ENCODE measurements around the gene NFATC2. TPM values are rescaled to one million over a fixed set of nuclear protein-coding genes. Genes with fewer than 3 reads are reported as not detected.
A peak's percentile ranks its signal among the peaks of the same experiment; 100 is the strongest.
"Not testable (repeated sequence)": the region's sequence is repeated elsewhere in the genome, so short reads cannot be mapped to it uniquely, and the experiment has no call there.

NFATC2 gene
- total RNA-seq, 1 experiment from 2014 or later: 0.28 TPM

GRCh38 chr20:51470907-51471411 is 71.6 kb downstream of the NFATC2 start:
- no peak for DNase-seq (ENCODE audit: low spot score)

GRCh38 chr20:51470499-51470820 is 72.1 kb downstream of the NFATC2 start:
- DNase-seq (ENCODE audit: low spot score): no peak

GRCh38 chr20:51469578-51470498 is 72.7 kb downstream of the NFATC2 start:
- DNase-seq (ENCODE audit: low spot score): no peak

- no peak for DNase-seq (ENCODE audit: low spot score)
Observed at GRCh38 chr20:51469046-51469445, 73.5 kb downstream of the NFATC2 start.

- DNase-seq (ENCODE audit: low spot score): no peak
Observed at GRCh38 chr20:51468636-51469035, 73.9 kb downstream of the NFATC2 start.

GRCh38 chr20:51467956-51468626 is 74.4 kb downstream of the NFATC2 start:
- DNase-seq (ENCODE audit: low spot score): no peak

- DNase-seq (ENCODE audit: low spot score): no peak
Observed at GRCh38 chr20:51463998-51464397, 78.5 kb downstream of the NFATC2 start.

- no peak for DNase-seq (ENCODE audit: low spot score)
Observed at GRCh38 chr20:51463560-51463959, 79.0 kb downstream of the NFATC2 start.

GRCh38 chr20:51462566-51463276 is 79.8 kb downstream of the NFATC2 start:
- no peak for DNase-seq (ENCODE audit: low spot score)

- DNase-seq (ENCODE audit: low spot score): not testable (repeated sequence)
Observed at GRCh38 chr20:51461846-51462245, 80.7 kb downstream of the NFATC2 start.

- no peak for DNase-seq (ENCODE audit: low spot score)
Observed at GRCh38 chr20:51461306-51461705, 81.2 kb downstream of the NFATC2 start.

- no peak for DNase-seq (ENCODE audit: low spot score)
Observed at GRCh38 chr20:51460569-51461265, 81.8 kb downstream of the NFATC2 start.

- DNase-seq (ENCODE audit: low spot score): no peak
Observed at GRCh38 chr20:51460163-51460562, 82.4 kb downstream of the NFATC2 start.

- DNase-seq (ENCODE audit: low spot score): no peak
Observed at GRCh38 chr20:51458751-51459439, 83.6 kb downstream of the NFATC2 start.

- no peak for DNase-seq (ENCODE audit: low spot score)
Observed at GRCh38 chr20:51457533-51457932, 85.0 kb downstream of the NFATC2 start.

GRCh38 chr20:51456511-51457509 is 85.7 kb downstream of the NFATC2 start:
- DNase-seq (ENCODE audit: low spot score): peak; percentile 97

- DNase-seq (ENCODE audit: low spot score): no peak
Observed at GRCh38 chr20:51454250-51454865, 88.2 kb downstream of the NFATC2 start.

GRCh38 chr20:51452734-51453365 is 89.7 kb downstream of the NFATC2 start:
- DNase-seq (ENCODE audit: low spot score): no peak

GRCh38 chr20:51452091-51452613 is 90.4 kb downstream of the NFATC2 start:
- DNase-seq (ENCODE audit: low spot score): no peak

Measured in A172 (cell line).